Testis (tissue), 2 donors: ENCODE data around the gene ADAMTS13.
"Not testable (repeated sequence)": the region's sequence is repeated elsewhere in the genome, so short reads cannot be mapped to it uniquely, and the experiment has no call there.

ENCODE experiments used
- CTCF ChIP-seq, 3 experiments: fragments of 450-650 bp in 2 of 3; fragments of 200-600 bp in 1 of 3; sonication (generic) in 1 of 3; IDR thresholded peaks; one replicate each; pipeline ENCODE4 v1.5.1; 2016 to 2019; ENCODE audit warnings: antibody characterized with exemption in 3 of 3, mild to moderate bottlenecking in 2 of 3, moderate library complexity in 1 of 3
- POLR2A ChIP-seq: fragments of 450-650 bp; IDR thresholded peaks from one replicate; pipeline ENCODE4 v1.6.1; 2017; ENCODE audit warnings: antibody characterized with exemption, mild to moderate bottlenecking, moderate library complexity

DNA sequence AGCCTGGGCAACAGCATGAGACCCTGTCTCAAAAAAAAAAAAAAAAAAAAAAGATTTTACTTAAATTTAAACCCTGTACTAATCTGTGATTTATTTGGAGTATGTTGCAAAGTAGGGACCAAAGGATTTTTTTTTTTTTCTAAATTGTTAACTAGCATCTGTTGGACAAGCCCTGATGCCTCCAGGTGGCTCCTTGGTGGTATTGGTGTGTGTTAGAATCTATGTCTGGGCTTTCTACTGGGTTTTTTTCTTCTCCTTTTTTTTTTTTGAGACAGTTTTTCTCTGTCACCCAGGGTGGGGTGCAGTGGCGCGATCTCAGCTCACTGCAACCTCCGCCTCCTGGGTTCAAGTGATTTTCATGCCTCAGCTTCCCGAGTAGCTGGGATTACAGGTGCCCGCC, 29.7 kb downstream of the ADAMTS13 start:
- TF ChIP-seq POLR2A; CTCF (IDR thresholded peaks at IDR 0.05): not testable (repeated sequence)
